ENCODE results near the gene UBE3C.

Gene UBE3C

GRCh38 chr7:157279741-157280215, 141.1 kb downstream of the UBE3C start:
- peak overlapping the region; percentile 39 to 53 (median 44) for H3K4me3 ChIP-seq
- H3K27ac ChIP-seq, result peak overlapping the region; percentile 52 to 92 (median 81)

GRCh38 chr7:157280216-157280841, 141.6 kb downstream of the UBE3C start:
- H3K27ac ChIP-seq, result peak overlapping the region in 14 of 21 experiments; percentile 51 to 92 (median 84)
- peak overlapping the region in 5 of 7 experiments; percentile 39 to 53 (median 45) for H3K4me3 ChIP-seq

- H3K4me3 ChIP-seq, result no peak overlapping the region
- peak overlapping the region in 17 of 21 experiments; percentile 24 to 89 (median 54) for H3K27ac ChIP-seq
Observed at GRCh38 chr7:157281221-157281998, 142.7 kb downstream of the UBE3C start.

DNA sequence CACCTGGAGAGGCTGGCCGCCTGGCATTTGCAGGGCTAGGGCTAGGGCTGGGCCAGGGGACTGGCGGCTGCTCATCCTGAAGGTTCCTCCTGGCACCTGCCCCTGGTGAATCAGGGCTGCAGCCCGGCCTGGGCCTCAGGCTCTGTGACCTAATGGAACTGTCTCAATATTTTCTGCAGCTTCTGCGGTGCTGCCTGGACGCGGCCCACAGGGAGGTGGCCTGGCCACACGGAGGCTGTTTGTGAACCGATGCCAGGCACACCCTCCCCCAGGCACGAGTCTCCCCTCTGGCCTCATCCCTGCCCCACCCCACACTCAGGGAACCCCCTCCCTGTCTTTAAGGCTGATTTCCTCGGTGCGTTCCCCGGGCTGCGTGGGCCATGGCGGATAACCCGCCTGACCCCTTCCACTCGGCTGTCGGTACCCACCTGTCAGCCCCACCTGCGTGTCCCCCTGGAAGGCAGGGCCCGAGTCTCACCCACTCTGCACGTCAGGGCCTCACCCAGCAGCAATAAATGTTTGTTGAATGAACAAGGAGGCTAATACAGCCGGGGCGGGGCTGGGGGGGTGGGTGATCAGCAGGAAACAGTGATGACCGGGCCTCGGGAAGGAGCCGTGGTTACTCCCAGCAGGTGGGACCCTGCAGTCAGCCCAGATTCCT, 143.5 kb downstream of the UBE3C start:
- Histone ChIP-seq H3K4me3 (no peak overlapping the region), H3K27ac (peak overlapping the region in 15 of 21 experiments; percentile 23 to 89 (median 54))

GRCh38 chr7:157284229-157285014, 145.7 kb downstream of the UBE3C start:
- peak overlapping the region in 1 of 21 experiments; percentile 89 for H3K27ac ChIP-seq
- H3K4me3 ChIP-seq, result no peak overlapping the region

- no peak overlapping the region for H3K4me3 ChIP-seq
- H3K27ac ChIP-seq, result peak overlapping the region in 11 of 21 experiments; percentile 14 to 90 (median 82)
Observed at GRCh38 chr7:157291404-157292080, 152.8 kb downstream of the UBE3C start.

GRCh38 chr7:157292258-157292657, 153.5 kb downstream of the UBE3C start:
- H3K27ac ChIP-seq, result peak overlapping the region in 20 of 21 experiments; percentile 14 to 90 (median 79)

GRCh38 chr7:157292770-157293412, 154.2 kb downstream of the UBE3C start:
- peak overlapping the region in 20 of 21 experiments; percentile 36 to 90 (median 79) for H3K27ac ChIP-seq
- H3K4me3 ChIP-seq, result peak overlapping the region in 4 of 7 experiments; percentile 6 to 23 (median 14)

More at GRCh38 chr7:157292258-157292657, 153.5 kb downstream of the UBE3C start:
- no peak overlapping the region for H3K4me3 ChIP-seq

DNA sequence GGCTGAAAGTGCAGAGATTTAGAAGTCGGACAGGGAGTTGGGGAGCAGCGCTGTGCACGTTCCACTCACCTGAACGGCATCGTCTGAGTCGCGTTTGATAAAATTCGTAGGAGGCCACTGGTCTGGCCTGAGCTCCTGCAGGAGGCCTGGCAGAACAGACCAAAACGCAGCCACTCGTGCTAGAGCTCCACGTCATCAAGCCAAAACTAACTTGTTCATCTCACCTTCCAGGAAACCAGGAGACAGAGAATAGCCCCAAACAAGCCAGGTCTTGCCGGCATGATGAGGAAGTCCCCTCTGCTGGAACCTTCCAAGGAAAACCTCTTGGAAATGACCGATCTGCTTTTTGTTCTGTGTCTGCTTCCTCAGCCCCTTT, 154.7 kb downstream of the UBE3C start:
- peak overlapping the region in 20 of 21 experiments; percentile 36 to 90 (median 79) for H3K27ac ChIP-seq
- peak overlapping the region in 3 of 7 experiments; percentile 6 to 23 (median 11) for H3K4me3 ChIP-seq

DNA sequence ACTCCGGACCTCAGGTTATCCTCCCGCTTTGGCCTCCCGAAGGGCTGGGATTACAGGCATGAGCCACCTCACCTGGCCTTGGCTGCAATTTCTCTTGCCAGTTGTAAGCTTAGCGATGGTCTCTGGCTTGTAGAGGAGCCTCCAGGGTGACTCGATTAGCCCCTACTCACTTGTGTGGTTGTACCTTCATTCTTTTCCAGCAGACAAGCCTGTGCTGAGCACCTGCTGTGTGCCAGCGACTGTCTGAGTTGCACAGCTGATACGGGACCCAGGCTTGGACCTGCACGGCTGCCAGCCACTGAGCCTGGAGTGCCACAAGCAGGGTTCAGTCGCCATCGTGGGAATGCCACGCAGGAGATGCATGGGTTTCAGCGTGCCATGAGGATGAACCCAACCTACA, 156.0 kb downstream of the UBE3C start:
- Histone ChIP-seq H3K27ac (peak overlapping the region in 3 of 21 experiments; percentile 4 to 18 (median 6)), H3K4me3 (no peak overlapping the region)

DNA sequence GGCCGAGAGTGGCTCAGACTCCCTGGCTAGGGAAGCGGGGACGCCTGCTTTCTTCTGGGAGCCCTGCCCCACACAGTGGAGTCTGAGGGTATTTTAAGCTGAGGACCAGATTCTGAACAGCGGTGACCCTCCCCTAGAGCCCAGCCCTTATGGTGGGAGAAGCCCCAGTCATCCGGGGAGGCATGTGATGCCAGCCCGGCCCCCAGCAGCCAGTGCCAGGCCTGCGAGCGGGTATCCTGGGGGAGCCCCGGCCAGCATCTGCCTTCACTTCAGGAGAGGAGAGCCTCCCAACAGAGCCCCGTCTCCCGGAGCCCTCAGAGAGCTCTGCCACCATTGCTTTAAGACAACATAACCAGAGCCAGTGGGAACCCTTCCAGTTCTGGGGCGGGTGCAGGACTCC, 156.6 kb downstream of the UBE3C start:
- Histone ChIP-seq H3K27ac (peak overlapping the region in 2 of 21 experiments; percentile 4 to 18), H3K4me3 (no peak overlapping the region)

GRCh38 chr7:157297185-157297584, 158.5 kb downstream of the UBE3C start:
- Histone ChIP-seq H3K27ac (no peak overlapping the region), H3K4me3 (no peak overlapping the region)

GRCh38 chr7:157299317-157299612, 160.5 kb downstream of the UBE3C start:
- Histone ChIP-seq H3K4me3 (no peak overlapping the region), H3K27ac (peak overlapping the region in 14 of 21 experiments; percentile 40 to 89 (median 78))

GRCh38 chr7:157299613-157300368, 161.1 kb downstream of the UBE3C start:
- peak overlapping the region in 18 of 21 experiments; percentile 40 to 89 (median 74) for H3K27ac ChIP-seq
- H3K4me3 ChIP-seq, result peak overlapping the region in 2 of 7 experiments; percentile 15 to 28

- no peak overlapping the region for H3K4me3 ChIP-seq
- H3K27ac ChIP-seq, result peak overlapping the region in 20 of 21 experiments; percentile 28 to 89 (median 72)
Observed at GRCh38 chr7:157300369-157300825, 161.7 kb downstream of the UBE3C start.

DNA sequence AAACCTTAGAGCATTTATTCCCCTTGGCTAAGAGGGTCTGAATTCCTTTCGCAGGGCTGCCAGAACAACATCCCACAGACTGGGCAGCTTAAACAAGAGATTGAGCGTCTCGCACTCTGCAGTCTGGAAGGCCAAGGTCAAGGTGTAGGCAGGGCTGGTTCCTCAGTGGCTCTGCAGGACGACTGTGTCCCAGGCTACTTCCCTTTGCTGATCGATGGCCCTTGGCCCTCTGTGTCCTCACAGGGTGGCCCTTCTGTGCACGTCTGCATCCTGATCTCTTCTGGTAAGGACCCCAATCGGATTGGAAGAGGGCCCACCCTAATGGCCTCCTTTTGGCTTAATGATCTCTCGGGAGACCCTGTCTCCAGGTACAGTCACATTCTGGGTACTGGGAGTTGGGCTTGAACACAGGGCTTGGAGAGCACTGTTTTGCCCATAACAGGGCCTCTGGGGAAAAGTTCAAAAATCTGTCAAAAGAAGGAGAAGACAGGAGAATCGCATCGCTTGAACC, 162.9 kb downstream of the UBE3C start:
- Histone ChIP-seq H3K4me3 (no peak overlapping the region), H3K27ac (peak overlapping the region in 18 of 21 experiments; percentile 30 to 89 (median 70))
